C4-2B (cell line): ENCODE results near the gene SNAPC4.

ENCODE experiments used
- CTCF ChIP-seq: fragments of 450-650 bp; conservative IDR thresholded peaks from 2 replicates; pipeline ENCODE4 v1.5.1; 2017; ENCODE audit warnings: mild to moderate bottlenecking
- ZFX ChIP-seq: fragments of 450-650 bp; IDR thresholded peaks from 2 replicates; pipeline ENCODE4 v1.6.1; 2017

GRCh38 chr9:136381966-136382513 lies 17.9 kb downstream of the SNAPC4 start:
- TF ChIP-seq CTCF: no peak
- TF ChIP-seq ZFX: no peak
